SK-N-SH treated with all-trans-retinoic acid at 6 μM for 48 hours (cell line): ENCODE data around the gene GOLGA6L26.
"Not testable (repeated sequence)": the region's sequence is repeated elsewhere in the genome, so short reads cannot be mapped to it uniquely, and the experiment has no call there.

Experiments
- ARNTL ChIP-seq: fragments of 450-650 bp; formaldehyde crosslinking; IDR thresholded peaks from 2 replicates; pipeline ENCODE4 v1.5.0; 2020; ENCODE audit warnings: low read depth, mild to moderate bottlenecking, moderate library complexity, borderline replicate concordance
- BACH2 ChIP-seq: fragments of 250-450 bp; sonication (Bioruptor Pico); IDR thresholded peaks from 2 replicates; pipeline ENCODE4 v1.9.0; 2021; ENCODE audit warnings: mild to moderate bottlenecking, borderline replicate concordance
- GLIS3 ChIP-seq: fragments of 250-450 bp; sonication (Bioruptor Pico); IDR thresholded peaks from 2 replicates; pipeline ENCODE4 v1.5.0; 2020; ENCODE audit warnings: mild to moderate bottlenecking, moderate library complexity
- OSR1 ChIP-seq: fragments of 250-450 bp; sonication (Bioruptor Pico); IDR thresholded peaks from 2 replicates; pipeline ENCODE4 v1.8.0; 2022; ENCODE audit warnings: moderate library complexity, mild to moderate bottlenecking, inconsistent platforms
- PATZ1 ChIP-seq: fragments of 250-450 bp; sonication (Bioruptor Pico); IDR thresholded peaks from 2 replicates; pipeline ENCODE4 v1.8.0; 2020; ENCODE audit warnings: mild to moderate bottlenecking, moderate library complexity, borderline replicate concordance
- PPARA ChIP-seq: fragments of 250-450 bp; sonication (Bioruptor Pico); IDR thresholded peaks from 2 replicates; pipeline ENCODE4 v1.5.0; 2020; ENCODE audit warnings: mild to moderate bottlenecking, borderline replicate concordance
- RARB ChIP-seq: fragments of 250-450 bp; sonication (Bioruptor Pico); IDR thresholded peaks from 2 replicates; pipeline ENCODE4 v1.8.0; 2021; ENCODE audit warnings: mild to moderate bottlenecking, moderate library complexity
- SNAI2 ChIP-seq: fragments of 250-450 bp; sonication (Bioruptor Pico); IDR thresholded peaks from 2 replicates; pipeline ENCODE4 v1.5.0; 2020; ENCODE audit warnings: mild to moderate bottlenecking, moderate library complexity
- TCF4 ChIP-seq: fragments of 250-450 bp; sonication (Bioruptor Pico); IDR thresholded peaks from 2 replicates; pipeline ENCODE4 v1.8.0; 2021; ENCODE audit warnings: mild to moderate bottlenecking, moderate library complexity, borderline replicate concordance
- ZC3H10 ChIP-seq: fragments of 250-450 bp; sonication (Bioruptor Pico); IDR thresholded peaks from 2 replicates; pipeline ENCODE4 v1.5.1; 2021; ENCODE audit warnings: mild to moderate bottlenecking, moderate library complexity
- ZFP3 ChIP-seq: fragments of 250-450 bp; sonication (Bioruptor Pico); IDR thresholded peaks from 2 replicates; pipeline ENCODE4 v1.5.0; 2020; ENCODE audit warnings: mild to moderate bottlenecking, moderate library complexity
- ZNF70 ChIP-seq: fragments of 450-650 bp; formaldehyde crosslinking; IDR thresholded peaks from 2 replicates; pipeline ENCODE4 v1.5.0; 2020; ENCODE audit warnings: mild to moderate bottlenecking, moderate library complexity
- TF ChIP-seq, protein P1 (sequence below): fragments of 250-450 bp; sonication (Bioruptor Pico); IDR thresholded peaks from 2 replicates; pipeline ENCODE4 v1.5.1; 2020; ENCODE audit warnings: low read depth, mild to moderate bottlenecking, moderate library complexity

- not testable (repeated sequence) for TF ChIP-seq ARNTL; PATZ1 (CRISPR knock-in tag); SNAI2 (CRISPR knock-in tag); PPARA; RARB (CRISPR knock-in tag); ZNF70 (CRISPR knock-in tag); ZFP3 (CRISPR knock-in tag); TCF4 (CRISPR knock-in tag); GLIS3 (CRISPR knock-in tag); ZC3H10; OSR1 (CRISPR knock-in tag); BACH2 (CRISPR knock-in tag)
- TF ChIP-seq, protein P1, sequence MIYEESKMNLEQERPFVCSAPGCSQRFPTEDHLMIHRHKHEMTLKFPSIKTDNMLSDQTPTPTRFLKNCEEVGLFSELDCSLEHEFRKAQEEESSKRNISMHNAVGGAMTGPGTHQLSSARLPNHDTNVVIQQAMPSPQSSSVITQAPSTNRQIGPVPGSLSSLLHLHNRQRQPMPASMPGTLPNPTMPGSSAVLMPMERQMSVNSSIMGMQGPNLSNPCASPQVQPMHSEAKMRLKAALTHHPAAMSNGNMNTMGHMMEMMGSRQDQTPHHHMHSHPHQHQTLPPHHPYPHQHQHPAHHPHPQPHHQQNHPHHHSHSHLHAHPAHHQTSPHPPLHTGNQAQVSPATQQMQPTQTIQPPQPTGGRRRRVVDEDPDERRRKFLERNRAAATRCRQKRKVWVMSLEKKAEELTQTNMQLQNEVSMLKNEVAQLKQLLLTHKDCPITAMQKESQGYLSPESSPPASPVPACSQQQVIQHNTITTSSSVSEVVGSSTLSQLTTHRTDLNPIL (CRISPR knock-in tag) = not testable (repeated sequence)
Measured at GRCh38 chr15:23311233-23311632, 22.8 kb downstream of the GOLGA6L26 start.
